ENCODE results near the gene MANSC4. TPM values are rescaled to one million over a fixed set of nuclear protein-coding genes. Genes with fewer than 3 reads are reported as not detected.

The MANSC4 gene
- not detected in 2 replicates for total RNA-seq (2022)
- Bru-seq, nascent RNA: percentile 12 among the genes with signal in this experiment
- percentile 14 among the genes with signal in this experiment for BruChase-seq, experiment 1, labeled RNA remaining after a 6-hour chase
- BruChase-seq, experiment 2, labeled RNA remaining after a 2-hour chase: percentile 20 among the genes with signal in this experiment
- long read RNA-seq: 0 reads

GRCh38 chr12:27779920-27780611 is at the start of gene MANSC4, which contains the start of gene KLHL42:
MANSC4 (minus strand) TSS chr12:27780236; CDS start chr12:27771276, 8,960 bp downstream.
KLHL42 (plus strand) TSS chr12:27780233; CDS start chr12:27780331, 98 bp downstream.
- TF ChIP-seq CTCF (IDR thresholded peaks at IDR 0.05; ENCODE audit: unreplicated experiment): no peak
- DNase-seq: peak; percentile 67
- intact Hi-C loops (cut with micrococcal nuclease; ENCODE audit: unreplicated experiment): no loop called here
- H3K27ac Mint-ChIP-seq (ENCODE audit: unreplicated experiment): no peak within 1 kb of the TSS
- H3K4me1 Mint-ChIP-seq (ENCODE audit: low read depth, unreplicated experiment): peaks cover 13% of the 10 kb centered on the region
- H3K36me3 Mint-ChIP-seq (ENCODE audit: insufficient read depth, unreplicated experiment): peaks cover 17% of the 10 kb centered on the region
- CTCF ChIA-PET: interaction anchor here (0.6 to 1.3 kb wide), 2 partner anchors 26 to 48 kb away, joined by 3 read pairs; no protein-coding TSS in a partner anchor
- H3K4me3 Mint-ChIP-seq (ENCODE audit: low read depth, unreplicated experiment): peak within 1 kb of the TSS; percentile 73
- no peaks in the 10 kb centered on the region for H3K27me3 Mint-ChIP-seq (ENCODE audit: unreplicated experiment)
- no peaks in the 10 kb centered on the region for H3K9me3 Mint-ChIP-seq (ENCODE audit: low read depth, unreplicated experiment)
- BruUV-seq (replicated peaks): no TSS peak

DNA sequence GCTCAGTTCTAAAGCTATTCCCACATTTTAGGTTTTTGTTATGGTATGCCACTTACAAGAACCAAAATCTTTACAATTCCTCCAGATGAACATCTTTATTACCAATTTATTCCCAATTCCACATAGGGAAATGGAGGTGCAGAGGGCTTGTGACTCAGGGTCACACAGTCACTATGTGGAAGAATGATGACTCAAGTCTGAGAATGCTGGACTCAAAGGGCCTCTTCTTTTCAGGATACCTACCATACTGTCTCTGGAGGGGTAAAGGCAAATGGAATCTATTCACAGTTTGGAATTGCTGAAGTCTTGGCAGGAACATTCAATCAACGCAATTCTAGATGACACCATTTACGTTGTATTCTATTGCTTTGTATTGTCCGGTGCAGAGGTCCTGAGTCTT is 48.2 kb upstream of the MANSC4 start:
- Mint-ChIP-seq H3K9me3 (ENCODE audit: low read depth, unreplicated experiment) (no peaks in the 10 kb centered on the region), H3K36me3 (ENCODE audit: insufficient read depth, unreplicated experiment) (no peaks in the 10 kb centered on the region), H3K27me3 (ENCODE audit: unreplicated experiment) (no peaks in the 10 kb centered on the region), H3K4me1 (ENCODE audit: low read depth, unreplicated experiment) (peaks cover 7% of the 10 kb centered on the region), H3K4me3 (ENCODE audit: low read depth, unreplicated experiment) (no peak overlapping the region), H3K27ac (ENCODE audit: unreplicated experiment) (no peak overlapping the region)
- intact Hi-C loops (cut with micrococcal nuclease; ENCODE audit: unreplicated experiment): no loop called here
- no peak for DNase-seq
- CTCF ChIA-PET: no interaction called here
- no TSS peak for BruUV-seq (replicated peaks)
- TF ChIP-seq CTCF (IDR thresholded peaks at IDR 0.05; ENCODE audit: unreplicated experiment): no peak

GRCh38 chr12:27826076-27826475 is 46.0 kb upstream of the MANSC4 start:
- Mint-ChIP-seq H3K27ac (ENCODE audit: unreplicated experiment) (no peak overlapping the region), H3K4me1 (ENCODE audit: low read depth, unreplicated experiment) (peaks cover 15% of the 10 kb centered on the region), H3K27me3 (ENCODE audit: unreplicated experiment) (no peaks in the 10 kb centered on the region), H3K4me3 (ENCODE audit: low read depth, unreplicated experiment) (no peak overlapping the region), H3K9me3 (ENCODE audit: low read depth, unreplicated experiment) (no peaks in the 10 kb centered on the region), H3K36me3 (ENCODE audit: insufficient read depth, unreplicated experiment) (no peaks in the 10 kb centered on the region)
- intact Hi-C loops (cut with micrococcal nuclease; ENCODE audit: unreplicated experiment): no loop called here
- CTCF ChIA-PET: no interaction called here
- BruUV-seq (replicated peaks): no TSS peak
- TF ChIP-seq CTCF (IDR thresholded peaks at IDR 0.05; ENCODE audit: unreplicated experiment): no peak
- DNase-seq: no peak

GRCh38 chr12:27824126-27824842 is 44.2 kb upstream of the MANSC4 start:
- Mint-ChIP-seq H3K36me3 (ENCODE audit: insufficient read depth, unreplicated experiment) (no peaks in the 10 kb centered on the region), H3K27ac (ENCODE audit: unreplicated experiment) (no peak overlapping the region), H3K27me3 (ENCODE audit: unreplicated experiment) (no peaks in the 10 kb centered on the region), H3K4me1 (ENCODE audit: low read depth, unreplicated experiment) (peaks cover 15% of the 10 kb centered on the region), H3K4me3 (ENCODE audit: low read depth, unreplicated experiment) (no peak overlapping the region), H3K9me3 (ENCODE audit: low read depth, unreplicated experiment) (no peaks in the 10 kb centered on the region)
- no peak for TF ChIP-seq CTCF (IDR thresholded peaks at IDR 0.05; ENCODE audit: unreplicated experiment)
- no TSS peak for BruUV-seq (replicated peaks)
- CTCF ChIA-PET: interaction anchor here (0.6 kb wide), 1 partner anchor 20 kb away, joined by 3 read pairs; no protein-coding TSS in a partner anchor
- intact Hi-C loops (cut with micrococcal nuclease; ENCODE audit: unreplicated experiment): loop anchor here (5.0 kb wide), 1 partner anchor 77 kb away; no protein-coding TSS in a partner anchor
- no peak for DNase-seq
